ENCODE data around the gene KCND3. TPM values are rescaled to one million over a fixed set of nuclear protein-coding genes. Genes with fewer than 3 reads are reported as not detected.

Gene KCND3
- total RNA-seq, 1 experiment from 2014 or later: not detected

DNA sequence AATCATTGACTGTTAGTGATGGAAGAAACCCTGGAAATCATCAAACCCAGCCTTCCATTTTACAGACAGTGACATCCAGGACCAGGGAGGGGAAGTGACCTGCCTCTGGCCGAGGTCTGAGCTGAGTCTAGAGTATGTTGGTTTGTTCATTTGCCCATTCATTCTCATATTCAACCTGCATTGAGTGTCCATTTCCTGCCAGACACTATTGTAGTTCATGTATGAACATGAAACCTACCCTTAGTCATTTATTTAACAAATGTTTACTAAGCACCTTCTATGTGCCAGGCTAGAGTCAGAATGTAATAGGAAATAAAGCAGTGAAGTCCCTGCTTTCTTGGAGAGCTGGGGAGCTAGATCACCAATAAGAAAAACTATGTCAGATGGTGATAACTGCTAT, 51.3 kb downstream of the KCND3 start:
- no TSS peak for BruUV-seq (replicated peaks)
- no peaks in the 10 kb centered on the region for H3K9me2 ChIP-seq (ENCODE audit: insufficient read depth)
- no peaks in the 10 kb centered on the region for H3K36me3 ChIP-seq (ENCODE audit: low read depth)
- H2AFZ ChIP-seq: no peak overlapping the region
- no peaks in the 10 kb centered on the region for H3K79me2 ChIP-seq (ENCODE audit: low read depth)
- H3K27me3 ChIP-seq (ENCODE audit: insufficient read depth, low read depth): peaks cover 68% of the 10 kb centered on the region
- no peak overlapping the region for H3K4me2 ChIP-seq
- CTCF ChIA-PET: no interaction called here
- no peak overlapping the region for H3K27ac ChIP-seq
- DNase-seq: no peak
- H3K9me3 ChIP-seq (ENCODE audit: insufficient read depth, low read depth): no peaks in the 10 kb centered on the region
- no peaks in the 10 kb centered on the region for H4K20me1 ChIP-seq (ENCODE audit: insufficient read depth)
- H3K4me1 ChIP-seq (replicated peaks; ENCODE audit: insufficient read depth): no peaks in the 10 kb centered on the region
- TF ChIP-seq, protein P1, sequence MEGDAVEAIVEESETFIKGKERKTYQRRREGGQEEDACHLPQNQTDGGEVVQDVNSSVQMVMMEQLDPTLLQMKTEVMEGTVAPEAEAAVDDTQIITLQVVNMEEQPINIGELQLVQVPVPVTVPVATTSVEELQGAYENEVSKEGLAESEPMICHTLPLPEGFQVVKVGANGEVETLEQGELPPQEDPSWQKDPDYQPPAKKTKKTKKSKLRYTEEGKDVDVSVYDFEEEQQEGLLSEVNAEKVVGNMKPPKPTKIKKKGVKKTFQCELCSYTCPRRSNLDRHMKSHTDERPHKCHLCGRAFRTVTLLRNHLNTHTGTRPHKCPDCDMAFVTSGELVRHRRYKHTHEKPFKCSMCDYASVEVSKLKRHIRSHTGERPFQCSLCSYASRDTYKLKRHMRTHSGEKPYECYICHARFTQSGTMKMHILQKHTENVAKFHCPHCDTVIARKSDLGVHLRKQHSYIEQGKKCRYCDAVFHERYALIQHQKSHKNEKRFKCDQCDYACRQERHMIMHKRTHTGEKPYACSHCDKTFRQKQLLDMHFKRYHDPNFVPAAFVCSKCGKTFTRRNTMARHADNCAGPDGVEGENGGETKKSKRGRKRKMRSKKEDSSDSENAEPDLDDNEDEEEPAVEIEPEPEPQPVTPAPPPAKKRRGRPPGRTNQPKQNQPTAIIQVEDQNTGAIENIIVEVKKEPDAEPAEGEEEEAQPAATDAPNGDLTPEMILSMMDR (conservative IDR thresholded peaks at IDR 0.05): no peak
- TF ChIP-seq EZH2 (IDR thresholded peaks at IDR 0.05; ENCODE audit: low read depth): no peak
- no peak overlapping the region for H3K4me3 ChIP-seq
- intact Hi-C loops (cut with micrococcal nuclease; ENCODE audit: unreplicated experiment): no loop called here
- no peaks in the 10 kb centered on the region for H3F3A ChIP-seq (ENCODE audit: insufficient read depth, low read depth)
- POLR2A ChIA-PET (ENCODE audit: unreplicated experiment): no interaction called here

DNA sequence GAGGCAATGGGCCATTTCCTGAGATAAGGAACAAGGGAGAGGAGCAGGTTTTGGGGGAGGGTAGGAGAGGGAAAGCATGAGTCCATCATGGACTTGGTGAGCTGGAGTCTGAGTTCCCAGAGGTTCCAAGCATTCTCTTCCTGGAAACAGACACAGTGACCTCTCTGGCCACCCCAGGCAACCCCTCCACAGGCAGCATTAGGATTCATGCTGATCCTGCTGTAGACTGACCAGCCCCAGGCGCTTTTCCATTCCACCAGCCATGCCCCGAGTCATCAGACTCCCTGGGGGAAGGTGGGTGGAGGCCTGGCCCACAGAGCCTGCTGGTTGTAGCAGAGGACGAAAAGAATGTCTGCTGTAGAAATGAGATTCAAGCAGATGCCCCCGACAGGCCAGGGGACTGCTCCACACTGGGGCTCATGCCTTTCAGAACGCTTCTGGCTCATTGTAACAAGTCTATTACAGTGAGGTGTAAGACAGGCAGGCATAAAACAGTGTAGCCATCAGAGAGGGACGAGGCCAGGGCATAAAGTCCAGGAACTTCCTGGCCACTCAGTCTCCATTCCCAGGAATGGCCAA, 52.2 kb downstream of the KCND3 start:
- Histone ChIP-seq H2AFZ (no peak overlapping the region), H3K27ac (no peak overlapping the region), H3K79me2 (ENCODE audit: low read depth) (no peaks in the 10 kb centered on the region), H3F3A (ENCODE audit: insufficient read depth, low read depth) (no peaks in the 10 kb centered on the region), H3K9me3 (ENCODE audit: insufficient read depth, low read depth) (no peaks in the 10 kb centered on the region), H3K36me3 (ENCODE audit: low read depth) (no peaks in the 10 kb centered on the region), H4K20me1 (ENCODE audit: insufficient read depth) (no peaks in the 10 kb centered on the region), H3K4me2 (no peak overlapping the region), H3K4me1 (replicated peaks; ENCODE audit: insufficient read depth) (no peaks in the 10 kb centered on the region), H3K4me3 (no peak overlapping the region), H3K9me2 (ENCODE audit: insufficient read depth) (no peaks in the 10 kb centered on the region), H3K27me3 (ENCODE audit: insufficient read depth, low read depth) (peaks cover 68% of the 10 kb centered on the region)
- ChIA-PET POLR2A (ENCODE audit: unreplicated experiment) (no interaction called here), CTCF (no interaction called here)
- no peak for DNase-seq
- intact Hi-C loops (cut with micrococcal nuclease; ENCODE audit: unreplicated experiment): no loop called here
- BruUV-seq (replicated peaks): no TSS peak
- TF ChIP-seq, protein P1 (conservative IDR thresholded peaks at IDR 0.05): no peak
- no peak for TF ChIP-seq EZH2 (IDR thresholded peaks at IDR 0.05; ENCODE audit: low read depth)

DNA sequence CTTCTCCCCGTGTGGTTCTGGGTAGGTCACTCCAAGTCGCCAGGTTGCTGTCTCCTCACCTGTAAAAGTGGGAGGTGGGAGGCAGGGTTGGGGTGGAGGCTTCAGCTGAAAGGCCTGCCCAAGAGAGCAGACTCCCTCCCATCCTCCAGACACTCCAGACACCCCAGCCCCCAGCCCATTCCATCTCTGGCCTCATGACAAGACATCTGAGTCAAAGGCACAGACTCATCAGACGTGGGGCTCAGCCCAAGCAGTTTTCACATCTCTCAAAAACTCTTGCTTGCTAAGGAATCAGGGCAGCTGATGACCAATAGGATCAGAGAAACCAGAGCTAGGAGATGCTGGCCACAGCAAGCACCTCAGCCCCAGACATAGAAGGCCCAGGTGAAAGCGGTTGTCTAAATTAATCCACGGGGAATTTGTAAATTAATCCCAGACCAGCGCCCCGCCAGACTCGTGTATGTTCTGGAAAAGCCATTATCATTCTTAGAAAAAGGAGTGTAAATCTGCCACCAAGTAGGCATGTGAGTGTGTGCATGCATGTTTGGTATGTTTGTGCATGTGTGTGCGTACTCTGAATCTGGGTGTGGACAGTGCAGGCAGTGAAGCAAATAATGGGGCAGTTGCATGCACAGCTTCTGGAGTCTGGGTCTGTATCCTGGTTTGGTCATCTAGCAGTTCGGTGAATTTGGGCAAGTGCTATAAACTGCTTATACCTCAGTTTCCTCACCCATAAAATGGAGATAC, 55.2 kb downstream of the KCND3 start:
- H3K36me3 ChIP-seq (ENCODE audit: low read depth): no peaks in the 10 kb centered on the region
- H3K27ac ChIP-seq: no peak overlapping the region
- intact Hi-C loops (cut with micrococcal nuclease; ENCODE audit: unreplicated experiment): no loop called here
- no peaks in the 10 kb centered on the region for H3F3A ChIP-seq (ENCODE audit: insufficient read depth, low read depth)
- H2AFZ ChIP-seq: no peak overlapping the region
- no peak overlapping the region for H3K4me3 ChIP-seq
- H3K9me2 ChIP-seq (ENCODE audit: insufficient read depth): no peaks in the 10 kb centered on the region
- no peaks in the 10 kb centered on the region for H4K20me1 ChIP-seq (ENCODE audit: insufficient read depth)
- no peak for DNase-seq
- POLR2A ChIA-PET (ENCODE audit: unreplicated experiment): no interaction called here
- CTCF ChIA-PET: no interaction called here
- TF ChIP-seq EZH2 (IDR thresholded peaks at IDR 0.05; ENCODE audit: low read depth): no peak
- TF ChIP-seq, protein P1 (conservative IDR thresholded peaks at IDR 0.05): no peak
- H3K27me3 ChIP-seq (ENCODE audit: insufficient read depth, low read depth): peaks cover 76% of the 10 kb centered on the region
- no peak overlapping the region for H3K4me2 ChIP-seq
- no peaks in the 10 kb centered on the region for H3K9me3 ChIP-seq (ENCODE audit: insufficient read depth, low read depth)
- no peaks in the 10 kb centered on the region for H3K4me1 ChIP-seq (replicated peaks; ENCODE audit: insufficient read depth)
- no TSS peak for BruUV-seq (replicated peaks)
- H3K79me2 ChIP-seq (ENCODE audit: low read depth): no peaks in the 10 kb centered on the region

All from PC-9 (cell line).